Neuron (in vitro differentiated cells): ENCODE data around the gene BRD9.
"Not testable (repeated sequence)": the region's sequence is repeated elsewhere in the genome, so short reads cannot be mapped to it uniquely, and the experiment has no call there.

ENCODE experiments used
- H2AFZ ChIP-seq: one replicate; pipeline ENCODE4 v1.6.1; 2013; ENCODE audit warnings: low read depth, mild to moderate bottlenecking, inconsistent platforms, low read length, moderate library complexity
- H3K27me3 ChIP-seq: one replicate; pipeline ENCODE4 v1.6.1; 2013; ENCODE audit warnings: low read length; ENCODE audit not compliant: insufficient read depth
- H3K36me3 ChIP-seq: one replicate; pipeline ENCODE4 v1.6.1; 2013; ENCODE audit warnings: low read length; ENCODE audit not compliant: insufficient read depth
- H3K4me1 ChIP-seq: one replicate; pipeline ENCODE4 v1.6.1; 2013; ENCODE audit warnings: low read length; ENCODE audit not compliant: insufficient read depth
- H3K4me3 ChIP-seq: 2 replicates; pipeline ENCODE4 v1.5.1; 2013; ENCODE audit warnings: mild to moderate bottlenecking, low read length, moderate library complexity
- H3K9me3 ChIP-seq: one replicate; pipeline ENCODE4 v1.6.1; 2013; ENCODE audit warnings: low read length

Gene BRD9

DNA sequence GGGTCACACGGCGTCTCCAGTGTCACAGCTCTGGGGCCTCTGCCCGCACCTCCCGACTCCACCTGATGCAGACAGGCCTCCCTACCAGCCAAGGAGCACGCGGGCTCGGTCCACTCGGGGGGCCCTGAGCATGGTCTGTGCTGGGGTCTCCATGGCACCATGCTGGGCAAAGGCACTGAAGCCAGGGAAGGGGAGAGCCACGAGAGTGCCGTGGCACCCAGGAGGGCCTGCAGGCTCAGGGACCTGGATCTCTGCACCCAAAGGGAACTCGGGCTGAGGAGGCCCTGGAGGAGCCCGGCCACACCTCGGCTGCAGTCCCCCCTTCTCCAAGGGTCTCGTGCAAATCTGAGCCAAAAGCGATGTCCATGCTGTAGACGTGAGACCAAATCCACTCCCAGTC lies 48.2 kb downstream of the BRD9 start:
- not testable (repeated sequence) for H3K27me3 ChIP-seq, H3K9me3 ChIP-seq, H3K4me1 ChIP-seq, H3K4me3 ChIP-seq, H2AFZ ChIP-seq
- H3K36me3 ChIP-seq, result peaks cover 10% of the 10 kb centered on the region

DNA sequence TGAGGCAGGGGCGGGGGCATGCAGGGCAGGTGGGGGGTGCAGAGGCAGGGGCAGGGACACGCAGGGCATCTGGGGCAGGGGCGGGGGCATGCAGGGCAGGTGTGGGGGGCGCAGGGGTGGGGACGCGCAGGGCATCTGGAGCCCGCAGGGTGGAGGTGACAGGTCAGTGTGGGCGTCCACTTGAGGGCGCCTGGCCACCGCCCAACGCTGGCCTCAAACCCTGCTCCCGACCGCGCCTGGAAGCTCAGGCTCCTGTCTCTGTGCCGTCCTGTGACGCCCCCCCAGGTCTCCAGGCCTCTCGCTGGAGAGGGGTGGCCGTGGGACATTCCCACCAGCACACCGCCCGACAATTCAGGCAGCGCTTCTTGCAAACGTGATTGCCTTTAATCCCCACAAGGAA lies 48.7 kb downstream of the BRD9 start:
- not testable (repeated sequence) for H3K9me3 ChIP-seq, H3K4me3 ChIP-seq, H3K4me1 ChIP-seq, H3K27me3 ChIP-seq, H2AFZ ChIP-seq
- H3K36me3 ChIP-seq, result peaks cover 10% of the 10 kb centered on the region

DNA sequence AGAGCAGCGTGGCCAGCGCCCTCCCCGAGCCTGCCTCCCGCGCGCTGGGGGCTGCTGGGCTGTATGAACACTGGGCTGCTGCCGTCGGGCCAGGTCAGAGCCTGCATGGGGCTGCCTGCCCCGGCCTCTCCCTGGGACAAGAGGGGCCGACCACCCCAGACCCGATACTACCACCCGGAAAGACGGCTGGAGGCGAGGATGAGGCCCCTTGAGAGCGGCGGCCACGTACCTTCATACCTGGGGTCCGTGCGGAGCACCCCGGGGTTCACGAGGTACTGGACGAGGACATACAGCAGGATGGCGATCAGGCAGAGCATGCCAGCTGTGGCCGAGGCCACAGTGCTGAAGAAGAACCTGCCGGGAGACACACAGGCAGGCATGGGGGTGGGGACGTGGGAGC lies 49.2 kb downstream of the BRD9 start:
- not testable (repeated sequence) for H2AFZ ChIP-seq, H3K27me3 ChIP-seq, H3K9me3 ChIP-seq, H3K4me3 ChIP-seq, H3K4me1 ChIP-seq
- H3K36me3 ChIP-seq, result peaks cover 10% of the 10 kb centered on the region

DNA sequence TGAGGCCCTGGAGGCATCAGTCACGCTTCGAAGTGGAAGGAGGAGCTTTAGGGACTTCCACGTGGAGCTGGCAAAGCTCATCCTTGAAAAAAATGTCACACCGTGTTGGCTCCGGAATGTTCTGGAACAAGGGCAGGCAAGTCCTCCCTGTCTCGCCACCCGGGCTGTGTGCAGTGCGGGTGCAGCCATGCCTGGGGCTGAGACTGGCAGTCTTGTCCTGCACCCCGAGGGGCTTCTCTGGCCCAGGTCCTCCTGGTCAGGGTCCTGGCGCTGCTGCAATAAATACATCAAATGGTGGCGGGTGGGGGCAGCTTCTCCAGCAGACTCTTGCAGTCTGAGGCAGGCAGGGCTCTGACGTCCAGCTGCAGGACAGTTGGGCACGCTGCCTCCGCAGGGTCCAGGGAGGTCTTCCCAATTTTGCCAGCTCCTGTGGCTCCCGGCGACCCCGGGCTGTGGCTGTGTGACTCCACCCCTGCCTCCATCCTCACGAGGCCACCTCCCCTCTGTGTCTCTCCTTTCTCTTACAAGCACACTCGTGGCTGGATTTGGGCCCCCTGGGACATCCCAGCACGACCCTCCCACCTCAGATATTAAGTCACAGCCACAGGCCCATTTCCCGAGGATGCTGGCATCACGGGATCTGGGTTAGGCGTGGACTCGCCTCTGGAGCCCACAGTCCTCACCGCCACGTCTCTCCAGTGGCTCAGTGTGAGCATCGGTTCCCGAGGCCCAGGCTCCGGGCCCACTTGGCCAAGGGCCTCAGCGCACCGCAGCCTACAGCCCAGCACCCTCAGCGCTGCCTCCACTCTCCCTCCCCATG lies 50.0 kb downstream of the BRD9 start:
- not testable (repeated sequence) for H3K4me1 ChIP-seq, H3K27me3 ChIP-seq

DNA sequence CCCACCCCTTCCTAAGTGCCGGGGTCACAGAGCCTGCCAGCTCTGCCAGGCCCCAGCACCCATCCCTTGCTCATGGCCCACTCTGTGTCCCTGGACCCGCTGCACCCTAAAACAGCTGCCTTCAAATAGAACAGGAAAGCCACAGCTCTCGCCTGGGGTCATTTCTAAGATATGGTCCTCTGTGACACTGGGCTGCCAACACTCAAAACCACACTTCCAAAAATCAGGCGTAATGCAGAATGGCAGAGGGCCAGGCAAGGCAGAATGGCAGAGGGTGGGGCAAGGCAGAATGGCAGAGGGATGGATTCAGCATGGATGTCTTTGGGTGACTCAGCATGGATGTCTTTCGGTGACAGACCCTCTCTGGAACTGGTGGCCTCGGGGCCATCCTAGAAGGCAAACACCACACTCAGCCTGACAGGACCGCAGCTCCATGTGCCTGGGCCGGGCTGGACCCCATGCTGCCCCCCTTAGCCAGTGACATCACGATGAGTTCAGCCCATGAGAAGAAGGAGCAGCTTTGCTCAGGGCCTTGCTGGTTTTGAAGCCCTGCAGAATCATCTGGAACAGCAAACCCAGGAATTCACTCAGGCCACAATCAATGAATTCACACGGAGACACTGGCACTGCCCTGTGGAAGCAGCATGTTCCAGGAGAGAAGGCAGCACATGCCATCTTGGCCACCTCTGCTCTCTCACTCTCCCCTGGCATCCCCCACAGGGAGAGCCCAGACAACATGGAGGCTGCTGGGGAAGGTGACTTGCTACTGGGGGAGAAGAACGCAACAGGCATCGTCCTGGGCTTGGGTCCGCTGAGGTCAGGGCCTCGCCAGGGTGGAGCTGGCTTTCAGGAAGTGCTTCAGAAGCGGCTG lies 50.8 kb downstream of the BRD9 start:
- not testable (repeated sequence) for H3K4me1 ChIP-seq, H3K27me3 ChIP-seq, H3K9me3 ChIP-seq, H3K4me3 ChIP-seq, H2AFZ ChIP-seq
- H3K36me3 ChIP-seq, result peaks cover 10% of the 10 kb centered on the region

More for the DNA sequence above, 50.0 kb downstream of the BRD9 start:
- H3K4me3 ChIP-seq, H3K9me3 ChIP-seq, H2AFZ ChIP-seq: not testable (repeated sequence)
- peaks cover 10% of the 10 kb centered on the region for H3K36me3 ChIP-seq

DNA sequence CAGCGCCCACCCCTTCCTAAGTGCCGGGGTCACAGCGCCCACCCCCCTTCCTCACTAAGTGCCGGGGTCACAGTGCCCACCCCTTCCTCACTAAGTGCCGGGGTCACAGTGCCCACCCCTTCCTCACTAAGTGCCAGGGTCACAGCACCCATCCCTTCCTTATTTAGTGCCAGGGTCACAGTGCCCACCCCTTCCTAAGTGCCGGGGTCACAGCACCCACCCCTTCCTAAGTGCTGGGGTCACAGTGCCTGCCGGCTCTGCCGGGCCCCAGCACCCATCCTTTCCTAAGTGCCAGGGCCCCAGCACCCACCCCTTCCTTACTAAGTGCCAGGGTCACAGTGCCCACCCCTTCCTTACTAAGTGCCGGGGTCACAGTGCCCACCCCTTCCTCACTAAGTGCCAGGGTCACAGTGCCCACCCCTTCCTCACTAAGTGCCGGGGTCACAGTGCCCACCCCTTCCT lies 51.6 kb downstream of the BRD9 start:
- not testable (repeated sequence) for H3K4me1 ChIP-seq, H2AFZ ChIP-seq, H3K4me3 ChIP-seq, H3K9me3 ChIP-seq, H3K27me3 ChIP-seq
- peaks cover 10% of the 10 kb centered on the region for H3K36me3 ChIP-seq

DNA sequence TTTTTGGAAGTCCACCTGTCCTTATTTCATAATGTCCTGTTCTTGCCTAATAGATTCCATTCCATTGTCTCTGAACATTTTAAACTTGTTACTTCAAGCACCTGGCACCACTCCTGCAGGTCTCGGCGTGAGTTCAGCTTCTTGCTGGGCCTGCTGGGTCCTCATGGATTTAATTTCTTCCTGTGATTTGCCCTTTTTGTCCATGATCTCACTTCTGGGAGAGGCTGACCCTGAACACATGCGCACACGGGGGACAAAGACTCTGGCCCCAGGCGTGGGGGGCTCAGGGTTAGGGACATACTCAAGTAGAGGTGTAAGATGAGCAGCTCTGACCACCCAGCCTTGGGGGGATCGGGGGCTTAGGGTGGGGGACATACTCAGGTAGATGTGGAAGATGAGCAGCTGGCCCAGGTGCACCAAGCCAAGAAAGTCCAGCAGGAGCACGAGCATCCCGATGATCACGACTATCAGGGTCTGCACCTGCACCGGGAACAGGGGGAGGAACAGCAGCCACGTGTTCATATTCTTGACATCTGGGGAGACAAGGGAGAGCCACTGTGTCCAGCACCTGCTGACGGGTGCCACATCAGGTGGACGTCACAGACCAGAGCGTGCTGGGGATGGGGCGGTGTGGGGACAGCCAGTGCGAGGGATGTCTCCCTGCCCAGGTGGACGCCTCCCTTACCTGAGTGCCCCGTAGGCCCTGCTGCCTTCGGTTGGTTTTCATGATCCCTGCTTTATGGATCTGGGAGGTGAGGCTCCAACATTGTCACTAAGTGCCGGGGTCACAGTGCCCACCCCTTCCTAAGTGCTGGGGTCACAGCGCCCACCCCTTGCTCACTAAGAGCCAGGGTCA lies 52.3 kb downstream of the BRD9 start:
- peaks cover 10% of the 10 kb centered on the region for H3K36me3 ChIP-seq
- not testable (repeated sequence) for H3K4me1 ChIP-seq, H3K27me3 ChIP-seq, H3K4me3 ChIP-seq, H2AFZ ChIP-seq, H3K9me3 ChIP-seq

DNA sequence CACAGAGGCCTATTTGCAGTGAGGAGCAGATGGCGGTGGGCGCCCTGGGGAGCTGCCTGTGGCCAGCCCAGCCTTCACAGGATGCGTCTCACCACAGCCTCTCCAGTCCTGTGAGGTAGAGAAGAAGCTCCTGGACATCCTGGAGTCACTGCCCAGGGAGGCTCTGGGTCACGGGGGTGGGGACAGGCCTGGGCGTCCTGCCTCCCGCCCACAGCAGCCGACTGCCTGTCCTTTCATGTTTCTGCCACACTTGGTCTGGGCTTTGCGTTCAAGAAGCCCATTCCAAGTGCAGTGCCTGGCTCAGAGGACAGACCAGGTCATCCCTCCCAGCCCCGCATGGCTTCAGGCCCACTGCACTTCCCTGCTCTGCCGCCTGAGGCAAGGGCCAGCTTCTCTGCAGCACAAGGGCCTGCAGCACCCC lies 54.2 kb downstream of the BRD9 start:
- not testable (repeated sequence) for H2AFZ ChIP-seq
- H3K36me3 ChIP-seq, result peaks cover 10% of the 10 kb centered on the region

DNA sequence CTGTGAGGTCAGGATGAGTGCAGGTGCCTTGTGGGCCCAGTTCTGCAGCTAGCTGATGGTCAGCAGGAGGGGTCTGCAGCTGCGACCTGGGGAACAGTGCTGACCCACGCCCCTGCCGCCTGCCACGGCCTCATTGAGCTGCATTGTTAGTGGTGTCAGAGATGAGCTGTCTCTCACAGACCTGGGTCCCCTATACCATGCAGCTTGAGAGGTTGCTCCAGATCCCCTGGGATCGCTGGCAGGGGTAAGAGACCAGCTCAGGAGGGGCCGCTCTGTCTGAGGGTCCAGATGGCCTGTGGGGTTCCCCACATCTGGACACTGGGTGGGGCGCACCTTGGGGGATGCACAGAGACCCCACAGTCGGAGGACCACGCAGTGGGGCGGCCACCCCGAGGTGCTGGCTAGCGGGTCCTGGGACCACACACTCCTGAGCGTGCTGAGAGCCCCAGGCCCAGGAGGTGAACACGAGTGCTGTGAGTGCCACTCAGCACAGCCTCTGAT lies 54.9 kb downstream of the BRD9 start:
- not testable (repeated sequence) for H3K4me3 ChIP-seq, H3K9me3 ChIP-seq, H3K36me3 ChIP-seq, H3K4me1 ChIP-seq, H2AFZ ChIP-seq, H3K27me3 ChIP-seq

More for the DNA sequence above, 54.2 kb downstream of the BRD9 start:
- H3K27me3 ChIP-seq, H3K4me1 ChIP-seq, H3K4me3 ChIP-seq, H3K9me3 ChIP-seq: not testable (repeated sequence)

DNA sequence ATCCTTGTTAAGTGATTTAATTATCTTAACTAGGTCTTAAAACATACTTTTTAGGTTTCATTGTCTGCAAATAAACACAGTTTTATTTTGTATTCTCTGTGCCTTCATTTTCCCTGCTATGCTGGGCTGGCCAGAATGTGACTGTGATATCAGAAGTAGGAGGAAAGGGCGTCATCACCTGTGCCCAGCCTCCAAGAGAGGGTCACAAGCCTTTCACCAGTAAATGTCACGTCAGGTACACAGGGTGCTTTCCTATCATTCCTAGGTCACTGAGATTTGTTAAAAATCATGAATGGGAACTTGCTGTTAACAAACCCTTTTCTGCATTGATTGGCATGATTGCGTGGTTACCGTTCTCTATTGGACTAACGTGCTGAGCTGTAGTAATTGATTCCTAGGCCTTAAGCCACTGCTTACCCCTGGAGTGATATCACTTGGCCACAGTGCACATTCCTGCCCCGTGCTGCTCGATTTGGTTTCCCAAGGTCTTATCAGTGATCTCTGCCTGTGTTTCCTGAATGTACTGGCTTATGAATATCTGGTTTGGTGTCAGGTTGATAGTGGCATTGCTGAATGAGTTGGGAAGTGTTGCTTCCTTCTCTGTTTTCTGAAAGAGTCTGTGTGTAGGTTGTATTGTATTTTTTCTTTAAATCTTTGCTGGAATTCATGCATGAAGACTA lies 56.5 kb downstream of the BRD9 start:
- H3K4me1 ChIP-seq, H3K36me3 ChIP-seq: not testable (repeated sequence)

DNA sequence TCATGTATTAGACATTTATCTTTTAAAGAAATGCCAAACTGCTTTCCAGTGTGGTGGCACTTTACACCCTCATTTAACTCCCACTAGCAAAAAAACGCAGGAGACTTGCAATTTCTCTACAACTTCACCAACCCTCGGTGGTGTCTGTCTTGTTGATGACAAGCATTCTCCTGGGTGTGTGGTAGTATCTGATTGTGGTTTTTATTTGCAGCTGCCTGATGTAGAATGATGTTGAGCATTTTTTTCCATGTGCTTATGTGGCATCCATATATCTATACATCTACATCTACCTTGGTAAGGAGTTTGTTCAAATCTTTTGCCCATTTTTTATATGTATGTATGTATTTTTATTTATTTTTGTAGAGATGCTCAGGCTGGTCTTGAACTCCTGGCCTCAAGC lies 58.6 kb downstream of the BRD9 start:
- not testable (repeated sequence) for H2AFZ ChIP-seq, H3K36me3 ChIP-seq, H3K9me3 ChIP-seq, H3K27me3 ChIP-seq, H3K4me3 ChIP-seq, H3K4me1 ChIP-seq

More for the DNA sequence above, 56.5 kb downstream of the BRD9 start:
- not testable (repeated sequence) for H3K9me3 ChIP-seq, H3K27me3 ChIP-seq, H2AFZ ChIP-seq, H3K4me3 ChIP-seq

DNA sequence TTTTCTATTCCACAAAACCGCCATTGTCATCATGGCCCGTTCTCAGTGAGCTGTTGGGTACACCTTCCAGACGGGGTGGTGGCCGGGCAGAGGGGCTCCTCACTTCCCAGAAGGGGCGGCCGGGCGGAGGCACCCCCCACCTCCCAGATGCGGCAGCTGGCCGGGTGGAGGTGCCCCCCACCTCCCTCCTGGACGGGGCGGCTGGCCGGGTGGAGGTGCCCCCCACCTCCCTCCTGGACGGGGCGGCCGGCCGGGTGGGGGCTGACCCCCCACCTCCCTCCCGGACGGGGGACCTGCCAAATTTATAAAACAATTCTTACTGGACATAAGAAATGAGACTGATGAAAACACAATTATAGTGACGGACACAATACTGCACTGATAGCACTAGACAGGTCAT lies 64.4 kb downstream of the BRD9 start:
- H2AFZ ChIP-seq, H3K4me3 ChIP-seq, H3K27me3 ChIP-seq, H3K4me1 ChIP-seq, H3K9me3 ChIP-seq: not testable (repeated sequence)
- peaks cover 14% of the 10 kb centered on the region for H3K36me3 ChIP-seq
